Measurements from ENCODE around the gene SMCO2.

DNA sequence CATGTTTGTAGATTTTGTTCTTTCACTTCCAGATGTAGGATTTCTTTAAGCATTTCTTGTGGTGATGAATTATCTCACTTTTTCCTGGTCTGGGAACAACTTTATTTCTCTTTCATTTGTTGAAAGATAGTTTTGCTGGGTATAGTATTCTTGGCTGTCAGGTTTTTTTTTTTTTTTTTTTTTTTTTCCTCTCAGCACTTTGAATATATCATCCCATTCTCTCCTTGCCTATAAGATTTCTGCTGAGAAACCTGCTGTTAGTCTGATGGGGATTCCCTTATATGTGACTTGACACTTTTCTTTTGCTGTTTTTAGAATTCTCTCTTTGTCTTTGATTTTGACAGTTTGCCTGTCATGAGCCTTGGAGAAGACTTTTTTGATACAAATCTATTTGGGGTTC is 30.5 kb downstream of the SMCO2 start:
- TF ChIP-seq, protein P1, sequence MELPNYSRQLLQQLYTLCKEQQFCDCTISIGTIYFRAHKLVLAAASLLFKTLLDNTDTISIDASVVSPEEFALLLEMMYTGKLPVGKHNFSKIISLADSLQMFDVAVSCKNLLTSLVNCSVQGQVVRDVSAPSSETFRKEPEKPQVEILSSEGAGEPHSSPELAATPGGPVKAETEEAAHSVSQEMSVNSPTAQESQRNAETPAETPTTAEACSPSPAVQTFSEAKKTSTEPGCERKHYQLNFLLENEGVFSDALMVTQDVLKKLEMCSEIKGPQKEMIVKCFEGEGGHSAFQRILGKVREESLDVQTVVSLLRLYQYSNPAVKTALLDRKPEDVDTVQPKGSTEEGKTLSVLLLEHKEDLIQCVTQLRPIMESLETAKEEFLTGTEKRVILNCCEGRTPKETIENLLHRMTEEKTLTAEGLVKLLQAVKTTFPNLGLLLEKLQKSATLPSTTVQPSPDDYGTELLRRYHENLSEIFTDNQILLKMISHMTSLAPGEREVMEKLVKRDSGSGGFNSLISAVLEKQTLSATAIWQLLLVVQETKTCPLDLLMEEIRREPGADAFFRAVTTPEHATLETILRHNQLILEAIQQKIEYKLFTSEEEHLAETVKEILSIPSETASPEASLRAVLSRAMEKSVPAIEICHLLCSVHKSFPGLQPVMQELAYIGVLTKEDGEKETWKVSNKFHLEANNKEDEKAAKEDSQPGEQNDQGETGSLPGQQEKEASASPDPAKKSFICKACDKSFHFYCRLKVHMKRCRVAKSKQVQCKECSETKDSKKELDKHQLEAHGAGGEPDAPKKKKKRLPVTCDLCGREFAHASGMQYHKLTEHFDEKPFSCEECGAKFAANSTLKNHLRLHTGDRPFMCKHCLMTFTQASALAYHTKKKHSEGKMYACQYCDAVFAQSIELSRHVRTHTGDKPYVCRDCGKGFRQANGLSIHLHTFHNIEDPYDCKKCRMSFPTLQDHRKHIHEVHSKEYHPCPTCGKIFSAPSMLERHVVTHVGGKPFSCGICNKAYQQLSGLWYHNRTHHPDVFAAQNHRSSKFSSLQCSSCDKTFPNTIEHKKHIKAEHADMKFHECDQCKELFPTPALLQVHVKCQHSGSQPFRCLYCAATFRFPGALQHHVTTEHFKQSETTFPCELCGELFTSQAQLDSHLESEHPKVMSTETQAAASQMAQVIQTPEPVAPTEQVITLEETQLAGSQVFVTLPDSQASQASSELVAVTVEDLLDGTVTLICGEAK (IDR thresholded peaks at IDR 0.05; ENCODE audit: borderline replicate concordance), result no peak
- TF ChIP-seq, protein P2, sequence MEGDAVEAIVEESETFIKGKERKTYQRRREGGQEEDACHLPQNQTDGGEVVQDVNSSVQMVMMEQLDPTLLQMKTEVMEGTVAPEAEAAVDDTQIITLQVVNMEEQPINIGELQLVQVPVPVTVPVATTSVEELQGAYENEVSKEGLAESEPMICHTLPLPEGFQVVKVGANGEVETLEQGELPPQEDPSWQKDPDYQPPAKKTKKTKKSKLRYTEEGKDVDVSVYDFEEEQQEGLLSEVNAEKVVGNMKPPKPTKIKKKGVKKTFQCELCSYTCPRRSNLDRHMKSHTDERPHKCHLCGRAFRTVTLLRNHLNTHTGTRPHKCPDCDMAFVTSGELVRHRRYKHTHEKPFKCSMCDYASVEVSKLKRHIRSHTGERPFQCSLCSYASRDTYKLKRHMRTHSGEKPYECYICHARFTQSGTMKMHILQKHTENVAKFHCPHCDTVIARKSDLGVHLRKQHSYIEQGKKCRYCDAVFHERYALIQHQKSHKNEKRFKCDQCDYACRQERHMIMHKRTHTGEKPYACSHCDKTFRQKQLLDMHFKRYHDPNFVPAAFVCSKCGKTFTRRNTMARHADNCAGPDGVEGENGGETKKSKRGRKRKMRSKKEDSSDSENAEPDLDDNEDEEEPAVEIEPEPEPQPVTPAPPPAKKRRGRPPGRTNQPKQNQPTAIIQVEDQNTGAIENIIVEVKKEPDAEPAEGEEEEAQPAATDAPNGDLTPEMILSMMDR (IDR thresholded peaks at IDR 0.05 in 2 of 3, conservative IDR thresholded peaks at IDR 0.05 in 1 of 3; ENCODE audit: control insufficient read depth in 2 of 3, extremely low read depth in 1 of 3, insufficient read depth in 1 of 3, low read depth in 3 of 3, low read length in 3 of 3), result no peak
- TF ChIP-seq CREB1 (IDR thresholded peaks at IDR 0.05; ENCODE audit: low read depth) (no peak), TBL1XR1 (IDR thresholded peaks at IDR 0.05; ENCODE audit: low read depth, low read length) (no peak), NFXL1 (IDR thresholded peaks at IDR 0.05; ENCODE audit: borderline replicate concordance) (no peak), POLR2A (IDR thresholded peaks at IDR 0.05; ENCODE audit: low read depth, low read length) (no peak), MTA2 (IDR thresholded peaks at IDR 0.05; ENCODE audit: low read depth) (no peak), TAF1 (IDR thresholded peaks at IDR 0.05; ENCODE audit: borderline replicate concordance, low read depth, low read length) (no peak), POLR2AphosphoS5 (IDR thresholded peaks at IDR 0.05; ENCODE audit: low read length) (no peak), CHD2 (IDR thresholded peaks at IDR 0.05; ENCODE audit: borderline replicate concordance, low read depth, low read length) (no peak)
- TF ChIP-seq, protein P3, sequence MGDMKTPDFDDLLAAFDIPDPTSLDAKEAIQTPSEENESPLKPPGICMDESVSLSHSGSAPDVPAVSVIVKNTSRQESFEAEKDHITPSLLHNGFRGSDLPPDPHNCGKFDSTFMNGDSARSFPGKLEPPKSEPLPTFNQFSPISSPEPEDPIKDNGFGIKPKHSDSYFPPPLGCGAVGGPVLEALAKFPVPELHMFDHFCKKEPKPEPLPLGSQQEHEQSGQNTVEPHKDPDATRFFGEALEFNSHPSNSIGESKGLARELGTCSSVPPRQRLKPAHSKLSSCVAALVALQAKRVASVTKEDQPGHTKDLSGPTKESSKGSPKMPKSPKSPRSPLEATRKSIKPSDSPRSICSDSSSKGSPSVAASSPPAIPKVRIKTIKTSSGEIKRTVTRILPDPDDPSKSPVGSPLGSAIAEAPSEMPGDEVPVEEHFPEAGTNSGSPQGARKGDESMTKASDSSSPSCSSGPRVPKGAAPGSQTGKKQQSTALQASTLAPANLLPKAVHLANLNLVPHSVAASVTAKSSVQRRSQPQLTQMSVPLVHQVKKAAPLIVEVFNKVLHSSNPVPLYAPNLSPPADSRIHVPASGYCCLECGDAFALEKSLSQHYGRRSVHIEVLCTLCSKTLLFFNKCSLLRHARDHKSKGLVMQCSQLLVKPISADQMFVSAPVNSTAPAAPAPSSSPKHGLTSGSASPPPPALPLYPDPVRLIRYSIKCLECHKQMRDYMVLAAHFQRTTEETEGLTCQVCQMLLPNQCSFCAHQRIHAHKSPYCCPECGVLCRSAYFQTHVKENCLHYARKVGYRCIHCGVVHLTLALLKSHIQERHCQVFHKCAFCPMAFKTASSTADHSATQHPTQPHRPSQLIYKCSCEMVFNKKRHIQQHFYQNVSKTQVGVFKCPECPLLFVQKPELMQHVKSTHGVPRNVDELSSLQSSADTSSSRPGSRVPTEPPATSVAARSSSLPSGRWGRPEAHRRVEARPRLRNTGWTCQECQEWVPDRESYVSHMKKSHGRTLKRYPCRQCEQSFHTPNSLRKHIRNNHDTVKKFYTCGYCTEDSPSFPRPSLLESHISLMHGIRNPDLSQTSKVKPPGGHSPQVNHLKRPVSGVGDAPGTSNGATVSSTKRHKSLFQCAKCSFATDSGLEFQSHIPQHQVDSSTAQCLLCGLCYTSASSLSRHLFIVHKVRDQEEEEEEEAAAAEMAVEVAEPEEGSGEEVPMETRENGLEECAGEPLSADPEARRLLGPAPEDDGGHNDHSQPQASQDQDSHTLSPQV (IDR thresholded peaks at IDR 0.05), result no peak
- TF ChIP-seq, protein P4, sequence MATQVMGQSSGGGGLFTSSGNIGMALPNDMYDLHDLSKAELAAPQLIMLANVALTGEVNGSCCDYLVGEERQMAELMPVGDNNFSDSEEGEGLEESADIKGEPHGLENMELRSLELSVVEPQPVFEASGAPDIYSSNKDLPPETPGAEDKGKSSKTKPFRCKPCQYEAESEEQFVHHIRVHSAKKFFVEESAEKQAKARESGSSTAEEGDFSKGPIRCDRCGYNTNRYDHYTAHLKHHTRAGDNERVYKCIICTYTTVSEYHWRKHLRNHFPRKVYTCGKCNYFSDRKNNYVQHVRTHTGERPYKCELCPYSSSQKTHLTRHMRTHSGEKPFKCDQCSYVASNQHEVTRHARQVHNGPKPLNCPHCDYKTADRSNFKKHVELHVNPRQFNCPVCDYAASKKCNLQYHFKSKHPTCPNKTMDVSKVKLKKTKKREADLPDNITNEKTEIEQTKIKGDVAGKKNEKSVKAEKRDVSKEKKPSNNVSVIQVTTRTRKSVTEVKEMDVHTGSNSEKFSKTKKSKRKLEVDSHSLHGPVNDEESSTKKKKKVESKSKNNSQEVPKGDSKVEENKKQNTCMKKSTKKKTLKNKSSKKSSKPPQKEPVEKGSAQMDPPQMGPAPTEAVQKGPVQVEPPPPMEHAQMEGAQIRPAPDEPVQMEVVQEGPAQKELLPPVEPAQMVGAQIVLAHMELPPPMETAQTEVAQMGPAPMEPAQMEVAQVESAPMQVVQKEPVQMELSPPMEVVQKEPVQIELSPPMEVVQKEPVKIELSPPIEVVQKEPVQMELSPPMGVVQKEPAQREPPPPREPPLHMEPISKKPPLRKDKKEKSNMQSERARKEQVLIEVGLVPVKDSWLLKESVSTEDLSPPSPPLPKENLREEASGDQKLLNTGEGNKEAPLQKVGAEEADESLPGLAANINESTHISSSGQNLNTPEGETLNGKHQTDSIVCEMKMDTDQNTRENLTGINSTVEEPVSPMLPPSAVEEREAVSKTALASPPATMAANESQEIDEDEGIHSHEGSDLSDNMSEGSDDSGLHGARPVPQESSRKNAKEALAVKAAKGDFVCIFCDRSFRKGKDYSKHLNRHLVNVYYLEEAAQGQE (IDR thresholded peaks at IDR 0.05; ENCODE audit: low read depth, low read length), result no peak
- TF ChIP-seq, protein P5, sequence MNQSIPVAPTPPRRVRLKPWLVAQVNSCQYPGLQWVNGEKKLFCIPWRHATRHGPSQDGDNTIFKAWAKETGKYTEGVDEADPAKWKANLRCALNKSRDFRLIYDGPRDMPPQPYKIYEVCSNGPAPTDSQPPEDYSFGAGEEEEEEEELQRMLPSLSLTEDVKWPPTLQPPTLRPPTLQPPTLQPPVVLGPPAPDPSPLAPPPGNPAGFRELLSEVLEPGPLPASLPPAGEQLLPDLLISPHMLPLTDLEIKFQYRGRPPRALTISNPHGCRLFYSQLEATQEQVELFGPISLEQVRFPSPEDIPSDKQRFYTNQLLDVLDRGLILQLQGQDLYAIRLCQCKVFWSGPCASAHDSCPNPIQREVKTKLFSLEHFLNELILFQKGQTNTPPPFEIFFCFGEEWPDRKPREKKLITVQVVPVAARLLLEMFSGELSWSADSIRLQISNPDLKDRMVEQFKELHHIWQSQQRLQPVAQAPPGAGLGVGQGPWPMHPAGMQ (IDR thresholded peaks at IDR 0.05; ENCODE audit: borderline replicate concordance), result no peak

All from GM12878 (cell line).